Activated effector memory CD4-positive, alpha-beta T cell treated with Interleukin-2 at 50 U/mL for 16 hours (primary cell): Measurements from ENCODE around the gene CDH12.
"Not testable (repeated sequence)": the region's sequence is repeated elsewhere in the genome, so short reads cannot be mapped to it uniquely, and the experiment has no call there.

Source experiments
- DNase-seq: peaks from one replicate; pipeline ENCODE4 v3.0.0-alpha.2; 2020

CDH12 gene

GRCh38 chr5:22411554-22412349, 441.4 kb downstream of the CDH12 start:
- no peak for DNase-seq

- no peak for DNase-seq
Observed at GRCh38 chr5:22391956-22392355, 461.2 kb downstream of the CDH12 start.

- no peak for DNase-seq
Observed at GRCh38 chr5:22390888-22391287, 462.3 kb downstream of the CDH12 start.

GRCh38 chr5:22372826-22373660, 480.1 kb downstream of the CDH12 start:
- DNase-seq: no peak

- no peak for DNase-seq
Observed at GRCh38 chr5:22372376-22372775, 480.8 kb downstream of the CDH12 start.

- DNase-seq: no peak
Observed at GRCh38 chr5:22354956-22355355, 498.2 kb downstream of the CDH12 start.

GRCh38 chr5:22352493-22352892, 500.7 kb downstream of the CDH12 start:
- no peak for DNase-seq

- no peak for DNase-seq
Observed at GRCh38 chr5:22351178-22351577, 502.0 kb downstream of the CDH12 start.

GRCh38 chr5:22348027-22348426, 505.1 kb downstream of the CDH12 start:
- DNase-seq: no peak

- no peak for DNase-seq
Observed at GRCh38 chr5:22344000-22344399, 509.1 kb downstream of the CDH12 start.

GRCh38 chr5:22341406-22341805, 511.7 kb downstream of the CDH12 start:
- DNase-seq: no peak

- DNase-seq: not testable (repeated sequence)
Observed at GRCh38 chr5:22332949-22333348, 520.2 kb downstream of the CDH12 start.

- DNase-seq: no peak
Observed at GRCh38 chr5:22329683-22330082, 523.5 kb downstream of the CDH12 start.

GRCh38 chr5:22319798-22320197, 533.3 kb downstream of the CDH12 start:
- no peak for DNase-seq

GRCh38 chr5:22316294-22316693, 536.9 kb downstream of the CDH12 start:
- DNase-seq: no peak

- DNase-seq: not testable (repeated sequence)
Observed at GRCh38 chr5:22315052-22315451, 538.1 kb downstream of the CDH12 start.

GRCh38 chr5:22314548-22314947, 538.6 kb downstream of the CDH12 start:
- DNase-seq: no peak

GRCh38 chr5:22306011-22306410, 547.1 kb downstream of the CDH12 start:
- no peak for DNase-seq

GRCh38 chr5:22295832-22296231, 557.3 kb downstream of the CDH12 start:
- DNase-seq: no peak

- DNase-seq: no peak
Observed at GRCh38 chr5:22293147-22293546, 560.0 kb downstream of the CDH12 start.

GRCh38 chr5:22278164-22278563, 575.0 kb downstream of the CDH12 start:
- no peak for DNase-seq

GRCh38 chr5:22277006-22277405, 576.1 kb downstream of the CDH12 start:
- no peak for DNase-seq

GRCh38 chr5:22265855-22266254, 587.3 kb downstream of the CDH12 start:
- DNase-seq: not testable (repeated sequence)

- DNase-seq: no peak
Observed at GRCh38 chr5:22258139-22258538, 595.0 kb downstream of the CDH12 start.
